ENCODE results near the gene FOXE3. TPM values are rescaled to one million over a fixed set of nuclear protein-coding genes. Genes with fewer than 3 reads are reported as not detected.

The FOXE3 gene
- total and polyA plus RNA-seq, 9 of the 15 experiments (the other 6 are each of a cell fraction or from before 2014, with no cell fraction given) = not detected

- intact Hi-C loops (cut with micrococcal nuclease) (no loop called here), in situ Hi-C loops (cut with MboI) (no loop called here)
- Histone ChIP-seq H3K36me3 (ENCODE audit: control insufficient read depth, insufficient read depth, low read length) (no peaks in the 10 kb centered on the region), H3K4me3 (no peak overlapping the region), H4K20me1 (replicated peaks; ENCODE audit: control insufficient read depth, insufficient read depth, low read length) (peaks cover 12% of the 10 kb centered on the region), H3K9me3 (replicated peaks; ENCODE audit: control insufficient read depth, insufficient read depth, low read depth, low read length) (no peaks in the 10 kb centered on the region), H3K9ac (ENCODE audit: insufficient read depth in 1 of 2, low read depth in 2 of 2, low read length in 2 of 2) (no peak overlapping the region), H3K79me2 (ENCODE audit: control insufficient read depth, insufficient read depth, low read length) (no peaks in the 10 kb centered on the region), H2AFZ (ENCODE audit: low read depth, low read length) (no peak overlapping the region), H3K9me1 (ENCODE audit: control insufficient read depth, insufficient read depth, low read length) (no peaks in the 10 kb centered on the region), H3K4me1 (replicated peaks in 1 of 2; ENCODE audit: control insufficient read depth in 2 of 2, insufficient read depth in 2 of 2, low read length in 2 of 2) (peaks cover 0 to 14% of the 10 kb centered on the region in 2 experiments; a peak in 2 of 5 replicates), H3K27ac (ENCODE audit: extremely low read depth, low read depth, low read length) (no peak overlapping the region), H3K4me2 (ENCODE audit: insufficient read depth, low read length) (no peak overlapping the region), H3K27me3 (ENCODE audit: control insufficient read depth in 2 of 2, insufficient read depth in 2 of 2, low read length in 2 of 2) (peaks cover 58 to 71% of the 10 kb centered on the region in 2 experiments)
- DNase-seq (ENCODE audit: extremely low read depth in 1 of 4, low spot score in 3 of 4) (no peak), ATAC-seq (peak; percentile 53; the same call in 2 of the 3 replicates), FAIRE-seq (no peak)
- 0% methylated on average over 4 of the region's 4 CpGs for whole genome bisulfite sequencing (ENCODE audit: insufficient coverage, low coverage, missing lambda C conversion rate)
- TF ChIP-seq DLX4 (CRISPR knock-in tag; IDR thresholded peaks at IDR 0.05) = no peak
- TF ChIP-seq ZNF561 (CRISPR knock-in tag; conservative IDR thresholded peaks at IDR 0.05) = no peak
- TF ChIP-seq NCOR1 (IDR thresholded peaks at IDR 0.05) = no peak
- no peak for TF ChIP-seq ZNF140 (CRISPR knock-in tag; IDR thresholded peaks at IDR 0.05)
- POLR2A ChIA-PET = interaction anchor here (0.7 to 2.3 kb wide), 8 partner anchors 8 to 270 kb away, joined by 3 to 11 read pairs (median 4); no protein-coding TSS in a partner anchor
- CTCF ChIA-PET (ENCODE audit: low intra/inter-chr PET ratio) = interaction anchor here (0.7 to 1.1 kb wide), 2 partner anchors 10 to 274 kb away, joined by 3 read pairs; no protein-coding TSS in a partner anchor
- no TSS peak for BruUV-seq (replicated peaks)
Observed at GRCh38 chr1:47448462-47449222, 32.6 kb downstream of the FOXE3 start.

Measured in K562 (cell line).